ENCODE results near the gene TUBG1. TPM values are rescaled to one million over a fixed set of nuclear protein-coding genes. Genes with fewer than 3 reads are reported as not detected.

TUBG1 gene
- total and polyA plus RNA-seq, 9 of the 15 experiments (the other 6 are each of a cell fraction or from before 2014, with no cell fraction given): 33.1 to 147 (median 66.0) TPM

- TF ChIP-seq ZNF436 (CRISPR knock-in tag; IDR thresholded peaks at IDR 0.05) (no peak), PTRF (tag; IDR thresholded peaks at IDR 0.05) (no peak), SRSF7 (optimal IDR thresholded peaks at IDR 0.05; ENCODE audit: low read depth, low read length) (no peak), ZNF316 (IDR thresholded peaks at IDR 0.05) (no peak), NR2F6 (CRISPR knock-in tag; IDR thresholded peaks at IDR 0.05) (peak; percentile 63; the same call in 1 of the 2 replicates), SNRNP70 (optimal IDR thresholded peaks at IDR 0.05; ENCODE audit: low read depth, low read length) (no peak), GATAD2B (IDR thresholded peaks at IDR 0.05; ENCODE audit: borderline replicate concordance) (no peak), CBFA2T3 (IDR thresholded peaks at IDR 0.05) (no peak), RFX1 (IDR thresholded peaks at IDR 0.05) (no peak), ZKSCAN8 (CRISPR knock-in tag; IDR thresholded peaks at IDR 0.05) (no peak), BRD4 (IDR thresholded peaks at IDR 0.05) (no peak), JUN (IDR thresholded peaks at IDR 0.05; ENCODE audit: borderline replicate concordance, low read depth, low read length) (no peak), JUN (CRISPR knock-in tag; IDR thresholded peaks at IDR 0.05; ENCODE audit: borderline replicate concordance) (no peak), MBD2 (IDR thresholded peaks at IDR 0.05; ENCODE audit: borderline replicate concordance, low read depth) (no peak), CSDE1 (IDR thresholded peaks at IDR 0.05) (no peak), FOXP1 (CRISPR knock-in tag; IDR thresholded peaks at IDR 0.05) (no peak), NFATC3 (IDR thresholded peaks at IDR 0.05) (no peak), ZNF561 (CRISPR knock-in tag; conservative IDR thresholded peaks at IDR 0.05) (0 out of 2 replicates have a peak, but pooled peaks have one; percentile 29), HSF4 (CRISPR knock-in tag; IDR thresholded peaks at IDR 0.05; ENCODE audit: borderline replicate concordance) (no peak), ZNF23 (CRISPR knock-in tag; IDR thresholded peaks at IDR 0.05) (no peak), RHOXF2B (CRISPR knock-in tag; conservative IDR thresholded peaks at IDR 0.05) (no peak), SETDB1 (IDR thresholded peaks at IDR 0.05; ENCODE audit: low read length) (no peak), ZNF3 (CRISPR knock-in tag; IDR thresholded peaks at IDR 0.05) (no peak)
- TF ChIP-seq, protein P1, sequence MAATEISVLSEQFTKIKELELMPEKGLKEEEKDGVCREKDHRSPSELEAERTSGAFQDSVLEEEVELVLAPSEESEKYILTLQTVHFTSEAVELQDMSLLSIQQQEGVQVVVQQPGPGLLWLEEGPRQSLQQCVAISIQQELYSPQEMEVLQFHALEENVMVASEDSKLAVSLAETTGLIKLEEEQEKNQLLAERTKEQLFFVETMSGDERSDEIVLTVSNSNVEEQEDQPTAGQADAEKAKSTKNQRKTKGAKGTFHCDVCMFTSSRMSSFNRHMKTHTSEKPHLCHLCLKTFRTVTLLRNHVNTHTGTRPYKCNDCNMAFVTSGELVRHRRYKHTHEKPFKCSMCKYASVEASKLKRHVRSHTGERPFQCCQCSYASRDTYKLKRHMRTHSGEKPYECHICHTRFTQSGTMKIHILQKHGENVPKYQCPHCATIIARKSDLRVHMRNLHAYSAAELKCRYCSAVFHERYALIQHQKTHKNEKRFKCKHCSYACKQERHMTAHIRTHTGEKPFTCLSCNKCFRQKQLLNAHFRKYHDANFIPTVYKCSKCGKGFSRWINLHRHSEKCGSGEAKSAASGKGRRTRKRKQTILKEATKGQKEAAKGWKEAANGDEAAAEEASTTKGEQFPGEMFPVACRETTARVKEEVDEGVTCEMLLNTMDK (IDR thresholded peaks at IDR 0.05; ENCODE audit: borderline replicate concordance, insufficient read depth, low read depth, low read length, poor library complexity, severe bottlenecking): no peak
- TF ChIP-seq, protein P2, sequence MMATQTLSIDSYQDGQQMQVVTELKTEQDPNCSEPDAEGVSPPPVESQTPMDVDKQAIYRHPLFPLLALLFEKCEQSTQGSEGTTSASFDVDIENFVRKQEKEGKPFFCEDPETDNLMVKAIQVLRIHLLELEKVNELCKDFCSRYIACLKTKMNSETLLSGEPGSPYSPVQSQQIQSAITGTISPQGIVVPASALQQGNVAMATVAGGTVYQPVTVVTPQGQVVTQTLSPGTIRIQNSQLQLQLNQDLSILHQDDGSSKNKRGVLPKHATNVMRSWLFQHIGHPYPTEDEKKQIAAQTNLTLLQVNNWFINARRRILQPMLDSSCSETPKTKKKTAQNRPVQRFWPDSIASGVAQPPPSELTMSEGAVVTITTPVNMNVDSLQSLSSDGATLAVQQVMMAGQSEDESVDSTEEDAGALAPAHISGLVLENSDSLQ (IDR thresholded peaks at IDR 0.05): no peak
- TF ChIP-seq, protein P3, sequence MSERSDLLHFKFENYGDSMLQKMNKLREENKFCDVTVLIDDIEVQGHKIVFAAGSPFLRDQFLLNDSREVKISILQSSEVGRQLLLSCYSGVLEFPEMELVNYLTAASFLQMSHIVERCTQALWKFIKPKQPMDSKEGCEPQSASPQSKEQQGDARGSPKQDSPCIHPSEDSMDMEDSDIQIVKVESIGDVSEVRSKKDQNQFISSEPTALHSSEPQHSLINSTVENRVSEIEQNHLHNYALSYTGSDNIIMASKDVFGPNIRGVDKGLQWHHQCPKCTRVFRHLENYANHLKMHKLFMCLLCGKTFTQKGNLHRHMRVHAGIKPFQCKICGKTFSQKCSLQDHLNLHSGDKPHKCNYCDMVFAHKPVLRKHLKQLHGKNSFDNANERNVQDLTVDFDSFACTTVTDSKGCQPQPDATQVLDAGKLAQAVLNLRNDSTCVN (CRISPR knock-in tag; IDR thresholded peaks at IDR 0.05): 0 out of 2 replicates have a peak, but pooled peaks have one; percentile 73
Observed at GRCh38 chr17:42566215-42566882, 43.1 kb upstream of the TUBG1 start (continued).
